Vagina (tissue), 2 donors: Measurements from ENCODE around the gene MED12L. TPM values are rescaled to one million over a fixed set of nuclear protein-coding genes. Genes with fewer than 3 reads are reported as not detected.

Source experiments
- DNase-seq, 2 donors: peaks; one replicate each; pipeline ENCODE4 v3.0.0-alpha.2; 2017; ENCODE audit errors: extremely low spot score in 2 of 2
- H3K27ac ChIP-seq: fragments of 200-600 bp; sonication (generic); one replicate; pipeline ENCODE4 v1.5.1; 2019
- H3K27me3 ChIP-seq: fragments of 200-600 bp; sonication (generic); one replicate; pipeline ENCODE4 v1.5.1; 2019
- H3K36me3 ChIP-seq, 2 donors: fragments of 200-600 bp; sonication (generic); one replicate each; pipeline ENCODE4 v1.5.1; 2017 to 2019
- H3K4me1 ChIP-seq: fragments of 200-600 bp; sonication (generic); one replicate; pipeline ENCODE4 v1.5.1; 2019
- H3K4me3 ChIP-seq, 2 donors: fragments of 200-600 bp; sonication (generic); 1 replicate in 1 of 2; 2 replicates in 1 of 2; pipeline ENCODE4 v1.5.1; 2016 to 2019
- H3K9me3 ChIP-seq: fragments of 200-600 bp; sonication (generic); one replicate; pipeline ENCODE4 v1.5.1; 2019
- POLR2A ChIP-seq, 2 donors: fragments of 450-650 bp; IDR thresholded peaks; one replicate each; pipeline ENCODE4 v1.6.1; 2017; ENCODE audit warnings: antibody characterized with exemption in 2 of 2, mild to moderate bottlenecking in 2 of 2, moderate library complexity in 2 of 2
- POLR2AphosphoS5 ChIP-seq, 2 donors: sonication (generic); formaldehyde crosslinking; IDR thresholded peaks; one replicate each; pipeline ENCODE4 v1.9.0; 2017; ENCODE audit warnings: antibody characterized with exemption in 2 of 2, mild to moderate bottlenecking in 2 of 2, low read depth in 1 of 2; ENCODE audit not compliant: insufficient read depth in 1 of 2
- intact Hi-C: fragments of 100-400 bp; cut with DNase I; formaldehyde crosslinking; loops from one replicate; pipeline ENCODE4 v1.15.1; 2023
- total RNA-seq: library from RNA; depleted of rRNA; stranded (reverse); fragments of >200 nt; gene quantifications from one replicate; pipeline ENCODE4 v1.2.3, GENCODE V29; 2016
- TF ChIP-seq, protein P1 (sequence below), 3 experiments: fragments of 450-650 bp in 2 of 3; fragments of 200-600 bp in 1 of 3; sonication (generic) in 1 of 3; IDR thresholded peaks; one replicate each; pipeline ENCODE4 v1.5.1; 2017 to 2019; ENCODE audit warnings: antibody characterized with exemption in 3 of 3, mild to moderate bottlenecking in 2 of 3, moderate library complexity in 2 of 3

Gene MED12L
- total RNA-seq, 1 donor from 2014 or later: 1.7 TPM

DNA sequence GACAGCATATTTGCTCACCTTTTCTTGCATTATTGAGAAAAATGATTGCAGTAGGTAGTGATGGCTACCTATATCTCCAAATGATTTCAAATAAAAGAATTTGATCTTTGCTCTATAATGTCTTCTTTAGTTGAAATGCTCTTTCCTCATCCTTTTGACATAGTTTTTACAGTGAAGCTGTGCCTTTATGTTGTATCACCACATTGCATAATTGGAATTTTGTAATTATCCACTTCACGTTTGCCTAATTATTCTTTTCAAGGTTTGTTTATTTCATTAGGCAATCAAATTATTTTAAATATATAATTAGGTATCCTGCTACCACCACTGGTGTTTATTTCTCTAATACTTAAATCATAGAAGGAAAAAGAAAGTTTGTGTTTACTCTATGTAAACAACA lies 265.2 kb downstream of the MED12L start:
- DNase-seq: no peak
- H3K9me3 ChIP-seq: no peaks in the 10 kb centered on the region
- TF ChIP-seq, protein P1, sequence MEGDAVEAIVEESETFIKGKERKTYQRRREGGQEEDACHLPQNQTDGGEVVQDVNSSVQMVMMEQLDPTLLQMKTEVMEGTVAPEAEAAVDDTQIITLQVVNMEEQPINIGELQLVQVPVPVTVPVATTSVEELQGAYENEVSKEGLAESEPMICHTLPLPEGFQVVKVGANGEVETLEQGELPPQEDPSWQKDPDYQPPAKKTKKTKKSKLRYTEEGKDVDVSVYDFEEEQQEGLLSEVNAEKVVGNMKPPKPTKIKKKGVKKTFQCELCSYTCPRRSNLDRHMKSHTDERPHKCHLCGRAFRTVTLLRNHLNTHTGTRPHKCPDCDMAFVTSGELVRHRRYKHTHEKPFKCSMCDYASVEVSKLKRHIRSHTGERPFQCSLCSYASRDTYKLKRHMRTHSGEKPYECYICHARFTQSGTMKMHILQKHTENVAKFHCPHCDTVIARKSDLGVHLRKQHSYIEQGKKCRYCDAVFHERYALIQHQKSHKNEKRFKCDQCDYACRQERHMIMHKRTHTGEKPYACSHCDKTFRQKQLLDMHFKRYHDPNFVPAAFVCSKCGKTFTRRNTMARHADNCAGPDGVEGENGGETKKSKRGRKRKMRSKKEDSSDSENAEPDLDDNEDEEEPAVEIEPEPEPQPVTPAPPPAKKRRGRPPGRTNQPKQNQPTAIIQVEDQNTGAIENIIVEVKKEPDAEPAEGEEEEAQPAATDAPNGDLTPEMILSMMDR (IDR thresholded peaks at IDR 0.05): no peak
- TF ChIP-seq POLR2A (IDR thresholded peaks at IDR 0.05) (no peak), POLR2AphosphoS5 (IDR thresholded peaks at IDR 0.05; ENCODE audit: insufficient read depth in 1 of 2, low read depth in 1 of 2) (no peak)
- intact Hi-C loops: no loop called here
- no peaks in the 10 kb centered on the region for H3K27me3 ChIP-seq
- no peaks in the 10 kb centered on the region for H3K36me3 ChIP-seq
- no peak overlapping the region for H3K27ac ChIP-seq
- H3K4me3 ChIP-seq: no peak overlapping the region
- peaks cover 4% of the 10 kb centered on the region for H3K4me1 ChIP-seq

DNA sequence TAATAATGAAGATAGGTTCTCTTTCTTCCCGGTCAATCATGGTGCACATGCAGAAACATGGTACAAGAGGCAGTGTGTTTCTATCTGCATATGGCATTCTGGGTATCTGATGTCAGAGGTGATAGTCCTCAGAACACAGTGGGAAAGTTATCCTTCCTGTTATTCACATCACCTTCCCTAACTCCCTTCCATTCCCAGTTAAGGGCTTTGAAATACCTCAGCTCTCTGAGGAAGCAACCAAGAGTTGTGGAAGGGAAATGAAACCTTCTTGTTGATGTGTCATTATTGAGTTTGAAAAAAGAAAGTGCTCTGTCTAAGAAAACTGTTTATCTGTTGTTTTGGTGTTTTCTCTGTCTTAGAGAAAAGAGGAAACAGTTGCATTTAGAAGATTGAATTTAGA lies 265.8 kb downstream of the MED12L start:
- TF ChIP-seq, protein P1 (IDR thresholded peaks at IDR 0.05): no peak
- TF ChIP-seq POLR2AphosphoS5 (IDR thresholded peaks at IDR 0.05; ENCODE audit: insufficient read depth in 1 of 2, low read depth in 1 of 2) (no peak), POLR2A (IDR thresholded peaks at IDR 0.05) (no peak)
- H3K4me1 ChIP-seq: no peaks in the 10 kb centered on the region
- intact Hi-C loops: no loop called here

DNA sequence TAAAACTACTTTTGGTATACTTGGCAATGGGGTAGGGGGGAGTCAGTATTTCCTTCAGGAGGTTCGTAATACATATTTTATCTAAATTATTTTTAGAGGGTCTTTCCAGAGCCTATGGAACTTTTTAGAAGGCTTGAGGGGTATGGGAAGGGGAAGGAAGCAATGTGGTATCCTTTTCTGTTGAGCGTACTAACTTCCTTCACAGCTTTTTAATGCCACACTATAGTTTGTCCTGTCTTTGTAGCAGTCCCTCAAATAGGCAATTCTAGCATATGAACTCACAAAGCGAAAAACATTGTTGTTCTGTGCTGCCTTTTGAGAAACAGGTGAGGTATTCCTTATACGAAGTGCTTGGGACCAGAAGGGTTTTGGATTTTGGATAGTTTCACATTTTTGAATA lies 266.2 kb downstream of the MED12L start:
- TF ChIP-seq POLR2A (IDR thresholded peaks at IDR 0.05): no peak
- TF ChIP-seq POLR2AphosphoS5 (IDR thresholded peaks at IDR 0.05; ENCODE audit: insufficient read depth in 1 of 2, low read depth in 1 of 2): no peak
- TF ChIP-seq, protein P1 (IDR thresholded peaks at IDR 0.05): no peak
- H3K27ac ChIP-seq: no peak overlapping the region
- no peak overlapping the region for H3K4me3 ChIP-seq
- H3K27me3 ChIP-seq: no peaks in the 10 kb centered on the region
- H3K9me3 ChIP-seq: no peaks in the 10 kb centered on the region
- intact Hi-C loops: no loop called here
- H3K36me3 ChIP-seq: no peaks in the 10 kb centered on the region
- H3K4me1 ChIP-seq: no peaks in the 10 kb centered on the region
- DNase-seq: no peak

More for the DNA sequence above, 265.8 kb downstream of the MED12L start:
- Histone ChIP-seq H3K4me3 (no peak overlapping the region), H3K27ac (no peak overlapping the region), H3K9me3 (no peaks in the 10 kb centered on the region), H3K27me3 (no peaks in the 10 kb centered on the region), H3K36me3 (no peaks in the 10 kb centered on the region)
- no peak for DNase-seq

DNA sequence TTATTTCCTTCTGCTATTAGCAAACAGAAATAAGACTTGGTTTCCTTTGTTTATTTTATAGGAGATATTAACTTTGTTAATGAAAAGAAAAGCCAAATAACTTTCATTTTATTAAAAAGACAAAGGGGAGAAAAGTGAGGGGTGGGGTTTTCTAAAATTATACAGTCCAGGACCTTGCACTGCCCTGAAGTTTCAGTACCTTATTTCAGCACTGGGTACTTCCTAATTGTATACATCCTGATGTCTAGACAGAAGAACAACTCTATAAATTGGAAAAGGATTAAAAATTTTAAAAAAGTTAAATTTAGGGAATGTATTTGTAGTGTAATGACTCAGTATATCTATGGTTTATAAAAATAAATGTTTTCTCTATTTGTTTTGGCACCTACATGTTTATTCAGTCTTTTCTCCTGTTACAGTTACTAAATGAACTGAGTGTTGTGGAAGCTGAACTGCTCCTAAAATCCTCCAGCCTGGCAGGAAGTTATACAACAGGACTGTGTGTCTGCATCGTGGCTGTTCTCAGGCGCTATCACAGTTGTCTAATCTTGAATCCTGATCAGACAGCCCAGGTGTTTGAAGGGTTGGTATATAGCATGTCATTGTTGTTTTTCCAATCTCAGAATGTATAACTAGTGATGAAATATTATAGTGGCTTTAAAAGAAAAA lies 271.5 kb downstream of the MED12L start:
- no peak overlapping the region for H3K4me3 ChIP-seq
- H3K36me3 ChIP-seq: no peaks in the 10 kb centered on the region
- no peak overlapping the region for H3K27ac ChIP-seq
- no peak for DNase-seq
- TF ChIP-seq, protein P1 (IDR thresholded peaks at IDR 0.05): no peak
- TF ChIP-seq POLR2AphosphoS5 (IDR thresholded peaks at IDR 0.05; ENCODE audit: insufficient read depth in 1 of 2, low read depth in 1 of 2) (no peak), POLR2A (IDR thresholded peaks at IDR 0.05) (no peak)
- no peaks in the 10 kb centered on the region for H3K9me3 ChIP-seq
- H3K27me3 ChIP-seq: no peaks in the 10 kb centered on the region
- intact Hi-C loops: no loop called here
- no peaks in the 10 kb centered on the region for H3K4me1 ChIP-seq

DNA sequence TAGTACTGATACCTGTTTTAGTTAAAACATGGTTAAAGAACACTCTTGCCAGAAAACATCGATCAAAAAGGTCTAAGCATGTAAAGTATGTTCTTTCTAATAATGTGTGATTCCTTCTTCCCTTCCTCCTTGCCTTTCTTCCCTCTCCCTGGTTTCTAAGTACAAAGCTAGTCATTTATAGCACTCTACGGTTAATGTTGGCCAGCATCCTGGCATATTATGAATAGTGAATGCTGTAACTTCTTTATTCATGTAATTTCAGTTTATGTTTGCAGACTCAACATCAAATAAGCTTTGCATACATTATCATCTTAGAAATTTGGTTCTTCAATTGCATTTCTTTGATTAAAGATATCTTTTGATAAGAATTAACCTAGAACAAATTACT lies 272.0 kb downstream of the MED12L start:
- intact Hi-C loops: no loop called here
- Histone ChIP-seq H3K4me1 (no peaks in the 10 kb centered on the region), H3K9me3 (no peaks in the 10 kb centered on the region), H3K36me3 (no peaks in the 10 kb centered on the region), H3K27me3 (no peaks in the 10 kb centered on the region), H3K4me3 (no peak overlapping the region), H3K27ac (no peak overlapping the region)
- TF ChIP-seq POLR2AphosphoS5 (IDR thresholded peaks at IDR 0.05; ENCODE audit: insufficient read depth in 1 of 2, low read depth in 1 of 2) (no peak), POLR2A (IDR thresholded peaks at IDR 0.05) (no peak)
- TF ChIP-seq, protein P1 (IDR thresholded peaks at IDR 0.05): no peak
- DNase-seq: no peak
